Common myeloid progenitor, CD34-positive (primary cell): ENCODE results near the gene RSBN1L.

Experiments
- CTCF ChIA-PET: fragments of 350-600 bp; sonication (Branson Sonifier 250); formaldehyde crosslinking; loops from one replicate; lab custom pipeline; 2021; ENCODE audit warnings: antibody characterized with exemption; lab: Charles Lee
- POLR2A ChIA-PET: fragments of 350-600 bp; sonication (Branson Sonifier 250); formaldehyde crosslinking; loops from one replicate; lab custom pipeline; 2021; ENCODE audit warnings: antibody characterized with exemption; lab: Charles Lee
- DNase-seq, 3 donors: peaks; one replicate each; pipeline versions ENCODE4 v3.0.0 to v3.0.0-alpha.2; 2013
- H3K27ac ChIP-seq, 2 experiments: 1 replicate in 1 of 2; 2 replicates in 1 of 2; pipeline ENCODE4 v1.7.0; 2013; ENCODE audit warnings: inconsistent platforms in 2 of 2, low read length in 2 of 2, mild to moderate bottlenecking in 2 of 2, low read depth in 1 of 2, moderate library complexity in 1 of 2; ENCODE audit not compliant: severe bottlenecking in 2 of 2, insufficient read depth in 1 of 2, poor library complexity in 1 of 2
- H3K27me3 ChIP-seq, 5 experiments: replicated peaks in 2 of 5; 1 replicate in 3 of 5; 2 replicates in 2 of 5; pipeline versions ENCODE4 v1.6.1 to v1.7.0; 2013; ENCODE audit warnings: low read length in 4 of 5, mild to moderate bottlenecking in 2 of 5, moderate library complexity in 2 of 5, inconsistent platforms in 1 of 5; ENCODE audit not compliant: insufficient read depth in 5 of 5, control insufficient read depth in 4 of 5
- H3K36me3 ChIP-seq, 4 experiments: 1 replicate in 2 of 4; 2 replicates in 2 of 4; pipeline versions ENCODE4 v1.6.1 to v1.7.0; 2013; ENCODE audit warnings: low read length in 3 of 4, control low read depth in 1 of 4, mild to moderate bottlenecking in 1 of 4; ENCODE audit not compliant: control insufficient read depth in 4 of 4, insufficient read depth in 4 of 4
- H3K4me1 ChIP-seq, 4 experiments: 1 replicate in 3 of 4; 2 replicates in 1 of 4; pipeline versions ENCODE4 v1.6.1 to v1.7.1; 2013; ENCODE audit warnings: low read length in 3 of 4, mild to moderate bottlenecking in 3 of 4, control low read depth in 1 of 4, inconsistent platforms in 1 of 4, moderate library complexity in 1 of 4; ENCODE audit not compliant: control insufficient read depth in 4 of 4, insufficient read depth in 4 of 4; ENCODE audit errors: control extremely low read depth in 1 of 4
- H3K4me3 ChIP-seq, 7 experiments: 1 replicate in 4 of 7; 2 replicates in 3 of 7; pipeline versions ENCODE4 v1.5.1 to v1.7.0; 2013; ENCODE audit warnings: mild to moderate bottlenecking in 7 of 7, low read length in 6 of 7, moderate library complexity in 6 of 7, inconsistent platforms in 2 of 7, low read depth in 2 of 7, control low read depth in 1 of 7; ENCODE audit not compliant: insufficient read depth in 4 of 7, control insufficient read depth in 1 of 7; ENCODE audit errors: extremely low read depth in 1 of 7
- H3K9me3 ChIP-seq, 5 experiments: 1 replicate in 4 of 5; 2 replicates in 1 of 5; pipeline versions ENCODE4 v1.6.1 to v1.7.1; 2013; ENCODE audit warnings: low read length in 4 of 5, mild to moderate bottlenecking in 2 of 5, inconsistent platforms in 1 of 5, low read depth in 1 of 5, moderate library complexity in 1 of 5; ENCODE audit not compliant: control insufficient read depth in 4 of 5, insufficient read depth in 2 of 5; ENCODE audit errors: control extremely low read depth in 1 of 5
- WGBS: methylation state at CpG from one replicate; pipeline ENCODE4 v1.1.5; 2013; ENCODE audit not compliant: insufficient coverage; 5-methylcytosine and 5-hydroxymethylcytosine counted together

Gene RSBN1L

DNA sequence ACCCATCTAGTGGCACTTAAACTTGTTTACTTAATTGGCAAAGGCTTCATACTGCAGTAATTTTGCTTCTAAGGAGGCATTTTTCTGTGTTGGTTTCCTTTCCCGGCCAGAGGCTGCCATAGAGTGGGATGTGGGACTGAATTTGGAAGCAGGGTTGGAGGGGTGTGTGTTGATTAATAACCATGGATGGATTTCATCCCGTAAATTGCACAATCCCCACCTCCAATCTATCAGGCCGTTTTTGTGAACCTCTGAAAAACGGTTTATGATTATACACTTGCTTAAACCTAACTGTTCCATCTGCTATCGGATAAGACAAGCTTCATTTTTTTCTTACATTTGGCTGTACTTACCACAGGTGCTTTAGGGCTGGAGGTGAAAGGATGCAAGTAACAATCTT lies 100.7 kb downstream of the RSBN1L start:
- 96% methylated on average over 4 of the region's 5 CpGs for WGBS
- Histone ChIP-seq H3K4me1 (peaks cover 17 to 37% (median 25%) of the 10 kb centered on the region in 4 experiments), H3K9me3 (no peaks in the 10 kb centered on the region), H3K36me3 (peaks cover 0 to 9% (median 6%) of the 10 kb centered on the region in 4 experiments), H3K27ac (no peak overlapping the region), H3K27me3 (no peaks in the 10 kb centered on the region), H3K4me3 (peak overlapping the region in 6 of 7 experiments; percentile 78 to 99 (median 97))
- no peak for DNase-seq
- CTCF ChIA-PET, result interaction anchor here (3.2 kb wide), 1 partner anchor 9 kb away, joined by 9 read pairs; no protein-coding TSS in a partner anchor
- POLR2A ChIA-PET, result no interaction called here

GRCh38 chr7:77797734-77798393 lies 101.6 kb downstream of the RSBN1L start:
- CTCF ChIA-PET, result interaction anchor here (1.0 to 3.2 kb wide), 5 partner anchors 10 to 146 kb away, joined by 3 to 9 read pairs (median 5); no protein-coding TSS in a partner anchor
- WGBS, result 0% methylated on average over 34 of the region's 35 CpGs

GRCh38 chr7:77798394-77799077 lies 102.3 kb downstream of the RSBN1L start, which contains the start of the genes PHTF2 and TMEM60:
PHTF2 (plus strand) TSS chr7:77798773.
TMEM60 (minus strand) TSS chr7:77798434; CDS start chr7:77794373, 4,061 bp downstream.
- 0% methylated on average over 58 of the region's 61 CpGs for WGBS
- H3K9me3 ChIP-seq, result no peaks in the 10 kb centered on the region
- H3K27ac ChIP-seq, result peak within 1 kb of the TSS; percentile 69 to 84
- peak; percentile 99 to 100 (median 100) for DNase-seq
- peaks cover 0 to 9% (median 6%) of the 10 kb centered on the region in 4 experiments for H3K36me3 ChIP-seq
- H3K4me1 ChIP-seq, result peaks cover 25 to 51% (median 37%) of the 10 kb centered on the region in 4 experiments
- no peaks in the 10 kb centered on the region for H3K27me3 ChIP-seq
- CTCF ChIA-PET, result interaction anchor here (0.8 to 3.2 kb wide), 7 partner anchors 11 to 147 kb away, joined by 3 to 9 read pairs (median 4); no protein-coding TSS in a partner anchor
- POLR2A ChIA-PET, result interaction anchor here (0.5 kb wide), 1 partner anchor 78 kb away, joined by 7 read pairs; no protein-coding TSS in a partner anchor
- peak within 1 kb of the TSS; percentile 78 to 99 (median 97) for H3K4me3 ChIP-seq

More at GRCh38 chr7:77797734-77798393, 101.6 kb downstream of the RSBN1L start:
- Histone ChIP-seq H3K36me3 (peaks cover 0 to 9% (median 6%) of the 10 kb centered on the region in 4 experiments), H3K9me3 (no peaks in the 10 kb centered on the region), H3K27ac (peak overlapping the region; percentile 69 to 84), H3K4me1 (peaks cover 19 to 45% (median 33%) of the 10 kb centered on the region in 4 experiments), H3K27me3 (no peaks in the 10 kb centered on the region), H3K4me3 (peak overlapping the region; percentile 78 to 99 (median 97))
- POLR2A ChIA-PET, result no interaction called here
- DNase-seq, result no peak

DNA sequence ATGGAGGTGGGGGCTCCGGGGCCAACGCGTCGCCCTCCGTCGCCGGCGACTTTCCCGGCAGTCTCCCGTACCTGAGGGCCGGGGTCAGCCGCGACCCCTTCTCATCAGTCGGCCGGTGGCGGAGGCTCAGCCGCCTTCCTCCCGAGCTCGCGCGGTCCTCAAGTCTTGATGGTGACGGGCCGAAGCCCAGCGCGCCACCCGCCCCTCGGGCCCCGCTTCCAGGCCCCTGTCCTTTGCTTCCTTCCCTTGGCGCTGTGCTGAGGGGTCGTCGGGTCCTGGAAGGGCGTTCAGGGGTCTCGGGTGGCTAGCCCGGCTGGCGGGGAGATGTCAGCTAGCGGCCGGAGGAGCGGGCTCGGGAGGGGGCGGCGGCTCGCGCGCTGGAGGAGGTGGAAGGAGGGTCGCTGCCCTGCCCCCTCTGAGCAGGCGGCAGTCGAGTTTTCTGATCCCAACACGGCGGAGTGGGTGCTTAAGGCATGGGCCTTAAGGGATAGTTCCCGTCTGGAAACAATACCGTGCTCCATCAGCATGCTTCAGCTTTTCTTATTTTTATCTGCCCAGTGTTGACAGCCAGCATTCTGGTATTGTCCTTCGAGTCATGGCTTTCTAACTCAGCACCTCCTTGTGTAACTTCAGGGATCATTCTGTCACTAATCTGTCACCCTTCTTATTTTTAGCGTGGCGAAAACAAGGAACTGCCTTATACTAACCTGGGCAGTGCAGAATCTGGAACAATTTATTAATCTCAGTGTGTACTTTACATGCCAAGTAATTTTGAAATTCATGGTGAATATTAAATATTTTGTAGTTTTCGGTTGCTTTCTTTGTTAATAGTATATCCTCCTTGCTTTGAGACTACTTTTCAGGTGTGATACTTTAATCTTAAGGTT lies 103.1 kb downstream of the RSBN1L start:
- no peaks in the 10 kb centered on the region for H3K9me3 ChIP-seq
- H3K27ac ChIP-seq, result peak overlapping the region in 1 of 2 experiments; percentile 72
- peaks cover 29 to 57% (median 43%) of the 10 kb centered on the region in 4 experiments for H3K4me1 ChIP-seq
- 1% methylated on average over 46 of the region's 55 CpGs for WGBS
- ChIA-PET CTCF (interaction anchor here (0.8 to 1.7 kb wide), 6 partner anchors 13 to 147 kb away, joined by 3 to 7 read pairs (median 4); no protein-coding TSS in a partner anchor), POLR2A (interaction anchor here (0.5 kb wide), 2 partner anchors 11 to 27 kb away, joined by 3 read pairs; no protein-coding TSS in a partner anchor)
- H3K4me3 ChIP-seq, result peak overlapping the region; percentile 78 to 99 (median 97)
- H3K36me3 ChIP-seq, result peaks cover 0 to 6% (median 2%) of the 10 kb centered on the region in 4 experiments
- DNase-seq, result peak; percentile 43 to 84 (median 71)
- H3K27me3 ChIP-seq, result no peaks in the 10 kb centered on the region

- no peak for DNase-seq
- Histone ChIP-seq H3K27me3 (no peaks in the 10 kb centered on the region), H3K4me1 (peaks cover 29 to 57% (median 44%) of the 10 kb centered on the region in 4 experiments), H3K27ac (peak overlapping the region in 1 of 2 experiments; percentile 72), H3K9me3 (no peaks in the 10 kb centered on the region), H3K4me3 (peak overlapping the region in 5 of 7 experiments; percentile 11 to 97 (median 15)), H3K36me3 (peaks cover 0 to 3% (median 0%) of the 10 kb centered on the region in 4 experiments)
- CTCF ChIA-PET, result interaction anchor here (1.3 kb wide), 1 partner anchor 12 kb away, joined by 5 read pairs; no protein-coding TSS in a partner anchor
- POLR2A ChIA-PET, result interaction anchor here (0.5 kb wide), 2 partner anchors 10 to 28 kb away, joined by 3 read pairs; no protein-coding TSS in a partner anchor
- WGBS, result 23% methylated on average over 3 of the region's 4 CpGs
Observed at GRCh38 chr7:77800158-77800557, 103.9 kb downstream of the RSBN1L start.

- peaks cover 29 to 57% (median 44%) of the 10 kb centered on the region in 4 experiments for H3K4me1 ChIP-seq
- WGBS, result no CpG with 5 or more reads among the region's 2 CpGs
- no peak overlapping the region for H3K27ac ChIP-seq
- ChIA-PET CTCF (interaction anchor here (1.0 kb wide), 1 partner anchor 142 kb away, joined by 4 read pairs; no protein-coding TSS in a partner anchor), POLR2A (no interaction called here)
- peak overlapping the region in 1 of 7 experiments; percentile 85 for H3K4me3 ChIP-seq
- DNase-seq, result no peak
- H3K9me3 ChIP-seq, result peaks cover 0 to 3% (median 0%) of the 10 kb centered on the region in 5 experiments
- no peaks in the 10 kb centered on the region for H3K27me3 ChIP-seq
- no peaks in the 10 kb centered on the region for H3K36me3 ChIP-seq
Observed at GRCh38 chr7:77800730-77801129, 104.5 kb downstream of the RSBN1L start.
